ENCODE measurements around the gene H2BK1.

The H2BK1 gene

DNA sequence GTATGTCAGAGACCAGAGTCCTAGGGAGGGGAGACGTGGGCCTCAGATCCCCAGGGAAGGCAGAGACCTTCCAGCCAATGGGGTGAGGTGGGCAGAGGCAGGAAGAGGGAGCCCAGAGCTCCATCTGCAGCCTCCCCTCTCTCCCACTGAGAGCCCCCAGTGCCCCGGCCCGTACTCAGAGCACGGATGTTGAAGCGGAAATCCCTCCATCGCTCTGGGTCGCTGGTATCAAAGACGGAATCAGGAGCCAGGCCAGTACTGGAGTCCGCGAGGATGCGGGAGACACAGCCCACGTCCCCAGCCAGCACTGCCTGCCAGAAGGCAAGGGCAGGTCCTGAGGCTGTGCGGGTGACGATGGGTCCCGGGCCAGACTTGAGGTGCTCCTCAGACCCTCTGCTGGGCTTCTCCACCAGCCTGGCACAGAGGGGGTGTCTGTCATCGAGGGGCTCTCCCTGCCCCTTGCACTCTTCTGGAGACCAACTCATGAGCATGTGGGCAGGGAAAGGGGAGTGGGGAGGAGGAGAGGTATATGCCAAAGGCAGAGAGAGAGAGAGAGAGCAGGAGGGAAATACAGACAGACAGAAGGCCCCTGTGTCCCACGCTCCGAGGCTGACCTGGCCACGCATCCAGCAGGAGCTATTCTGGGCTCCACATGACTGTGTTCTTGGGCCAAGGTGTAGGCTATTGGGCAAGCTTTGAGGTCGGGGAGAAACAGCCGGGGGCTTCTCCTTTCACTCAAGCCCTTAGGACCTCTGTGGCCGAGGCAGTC is 23.5 kb downstream of the H2BK1 start, which contains the start of gene ASB10:
TSS of gene ASB10 (minus strand) at position 611 of the 769 bp plus-strand sequence. CDS start at position 491, 120 bp downstream.
- FAIRE-seq = no peak
- TF ChIP-seq, protein P1, sequence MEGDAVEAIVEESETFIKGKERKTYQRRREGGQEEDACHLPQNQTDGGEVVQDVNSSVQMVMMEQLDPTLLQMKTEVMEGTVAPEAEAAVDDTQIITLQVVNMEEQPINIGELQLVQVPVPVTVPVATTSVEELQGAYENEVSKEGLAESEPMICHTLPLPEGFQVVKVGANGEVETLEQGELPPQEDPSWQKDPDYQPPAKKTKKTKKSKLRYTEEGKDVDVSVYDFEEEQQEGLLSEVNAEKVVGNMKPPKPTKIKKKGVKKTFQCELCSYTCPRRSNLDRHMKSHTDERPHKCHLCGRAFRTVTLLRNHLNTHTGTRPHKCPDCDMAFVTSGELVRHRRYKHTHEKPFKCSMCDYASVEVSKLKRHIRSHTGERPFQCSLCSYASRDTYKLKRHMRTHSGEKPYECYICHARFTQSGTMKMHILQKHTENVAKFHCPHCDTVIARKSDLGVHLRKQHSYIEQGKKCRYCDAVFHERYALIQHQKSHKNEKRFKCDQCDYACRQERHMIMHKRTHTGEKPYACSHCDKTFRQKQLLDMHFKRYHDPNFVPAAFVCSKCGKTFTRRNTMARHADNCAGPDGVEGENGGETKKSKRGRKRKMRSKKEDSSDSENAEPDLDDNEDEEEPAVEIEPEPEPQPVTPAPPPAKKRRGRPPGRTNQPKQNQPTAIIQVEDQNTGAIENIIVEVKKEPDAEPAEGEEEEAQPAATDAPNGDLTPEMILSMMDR (IDR thresholded peaks at IDR 0.05; ENCODE audit: insufficient read depth, missing control alignments) = no peak
- no peak for DNase-seq (ENCODE audit: insufficient read length, low spot score)

DNA sequence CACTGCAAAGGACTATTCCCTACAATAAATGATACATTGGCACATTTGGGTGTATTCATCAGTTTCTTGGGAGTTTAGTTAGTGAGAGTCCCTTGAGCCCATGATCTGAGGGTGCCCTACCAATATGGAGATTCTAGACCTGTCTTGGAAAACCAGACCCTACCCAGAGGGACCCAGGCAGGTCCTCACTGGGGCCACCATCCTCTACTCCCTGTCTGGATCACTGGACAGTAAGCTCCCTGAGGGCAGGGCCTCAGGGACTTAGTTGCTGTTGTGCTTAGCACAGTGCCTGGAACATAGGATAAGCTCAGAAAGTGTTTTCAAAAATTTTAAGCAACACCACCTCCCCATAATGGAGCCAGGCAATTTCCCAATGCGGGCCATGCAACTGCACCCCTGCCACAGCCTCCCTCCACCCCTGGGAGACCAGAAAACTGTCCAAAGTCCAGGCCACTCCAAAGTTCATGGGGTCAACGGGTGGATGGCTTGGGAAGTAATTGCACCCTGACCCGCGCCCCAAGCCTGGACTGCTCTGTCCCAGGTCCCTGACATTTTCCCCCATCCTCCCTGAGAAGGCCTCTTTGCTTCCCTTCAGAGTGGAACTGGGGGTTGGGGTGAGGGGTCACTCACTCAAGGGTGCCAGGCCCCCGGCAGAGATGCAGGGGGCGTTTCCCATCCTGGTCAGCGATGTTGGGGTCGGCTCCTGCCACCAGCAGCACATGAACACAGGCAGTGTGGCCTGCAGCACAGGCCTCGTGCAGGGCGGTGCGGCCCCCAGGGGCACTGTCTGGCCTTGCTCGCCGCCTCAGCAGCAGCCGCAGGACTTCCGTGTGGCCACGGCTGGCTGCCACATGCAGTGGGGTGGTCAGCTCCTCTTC is 24.3 kb downstream of the H2BK1 start:
- no peak for FAIRE-seq
- TF ChIP-seq, protein P1 (IDR thresholded peaks at IDR 0.05; ENCODE audit: insufficient read depth, missing control alignments) = no peak
- DNase-seq (ENCODE audit: insufficient read length, low spot score) = no peak

DNA sequence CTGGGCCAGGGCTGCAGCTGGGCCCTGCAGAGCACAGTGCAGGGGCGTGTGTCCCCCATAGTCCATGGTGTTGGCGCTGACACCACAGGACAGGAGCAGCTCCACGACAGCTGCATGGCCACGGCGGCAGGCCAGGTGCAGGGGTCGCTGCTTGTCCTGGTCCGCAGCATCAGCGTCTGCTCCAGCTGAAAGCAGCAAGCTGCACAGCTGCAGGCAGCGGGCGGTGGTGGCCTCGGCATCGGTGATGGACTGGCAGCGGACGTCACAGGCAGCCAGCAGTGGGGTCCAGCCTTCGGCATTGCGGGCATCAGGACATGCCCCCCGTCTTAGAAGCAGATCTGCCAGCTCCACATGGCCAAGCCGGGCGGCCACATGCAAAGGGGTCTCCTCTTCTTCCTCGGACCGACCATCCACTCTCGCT is 29.3 kb downstream of the H2BK1 start:
- TF ChIP-seq, protein P1 (IDR thresholded peaks at IDR 0.05; ENCODE audit: insufficient read depth, missing control alignments) = no peak
- FAIRE-seq (no peak), DNase-seq (ENCODE audit: insufficient read length, low spot score) (no peak)

DNA sequence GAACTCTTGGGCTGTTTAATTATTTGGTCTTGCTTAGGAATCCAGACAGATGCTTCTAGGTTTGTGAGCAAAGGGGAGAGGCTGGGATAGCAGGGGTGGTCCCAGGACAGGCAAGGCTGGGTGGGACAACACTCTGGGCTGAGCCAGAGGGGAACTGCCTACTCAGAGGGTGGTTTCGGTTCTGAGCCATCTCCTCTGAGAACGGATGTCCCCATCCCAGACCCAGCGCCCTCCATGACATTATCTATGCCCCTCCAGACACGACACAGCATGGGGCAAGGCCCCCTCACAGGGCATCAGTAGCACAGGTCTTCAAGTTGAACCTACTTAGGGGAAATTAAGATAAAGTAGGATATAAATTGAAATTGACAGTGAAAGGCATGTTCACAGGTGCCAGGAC is 30.3 kb downstream of the H2BK1 start:
- no peak for DNase-seq (ENCODE audit: insufficient read length, low spot score)
- no peak for FAIRE-seq
- TF ChIP-seq, protein P1 (IDR thresholded peaks at IDR 0.05; ENCODE audit: insufficient read depth, missing control alignments) = no peak

DNA sequence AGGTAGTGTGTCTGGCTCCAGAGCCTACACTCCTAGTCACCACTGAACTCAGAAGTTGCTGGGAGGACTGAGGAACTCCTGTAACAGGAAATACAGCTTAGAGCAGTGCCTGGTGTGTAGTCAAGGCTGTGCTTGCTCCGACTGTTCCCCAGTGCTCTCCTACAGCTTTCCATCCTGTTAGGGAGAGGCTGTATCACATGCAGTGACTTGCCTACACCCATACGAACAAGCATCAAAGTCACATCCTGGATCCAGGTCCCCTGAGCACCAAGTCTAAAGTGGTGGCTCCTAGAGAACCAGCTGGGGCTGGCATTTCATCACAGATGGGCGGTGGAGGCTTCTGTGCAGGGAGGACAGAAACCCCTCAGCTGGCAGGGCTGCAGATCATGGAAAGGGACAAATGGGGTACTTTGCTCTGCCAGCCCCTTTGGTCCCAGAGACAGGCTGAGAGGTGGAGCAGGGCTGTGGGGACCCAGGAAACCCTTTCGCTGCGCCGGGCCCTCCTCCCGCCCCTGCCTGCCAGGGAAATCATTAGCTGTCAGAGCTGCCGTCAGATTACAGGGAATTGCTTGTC is 30.9 kb downstream of the H2BK1 start:
- DNase-seq (ENCODE audit: insufficient read length, low spot score) = no peak

DNA sequence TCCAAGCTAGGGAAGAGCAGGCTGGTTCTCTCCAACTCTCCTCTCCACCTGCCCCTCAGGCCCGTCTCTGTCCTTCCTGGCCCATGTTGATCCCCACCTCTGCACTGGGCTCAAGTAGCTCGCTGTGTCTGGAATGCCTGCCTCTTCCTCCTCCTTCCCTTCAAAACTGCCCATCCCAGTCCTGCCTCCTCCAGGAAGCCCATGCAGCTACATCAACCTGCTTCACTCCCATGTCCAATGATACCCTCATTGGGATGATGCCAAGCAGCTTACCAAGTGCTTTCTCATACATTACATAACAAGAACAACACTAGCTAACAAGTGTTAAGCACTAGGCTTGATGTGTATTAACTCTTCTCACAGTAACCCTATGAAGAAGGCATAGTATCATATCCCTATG is 31.5 kb downstream of the H2BK1 start:
- TF ChIP-seq, protein P1 (IDR thresholded peaks at IDR 0.05; ENCODE audit: insufficient read depth, missing control alignments) = no peak
- FAIRE-seq (no peak), DNase-seq (ENCODE audit: insufficient read length, low spot score) (no peak)

More for the DNA sequence above, 30.9 kb downstream of the H2BK1 start:
- TF ChIP-seq, protein P1 (IDR thresholded peaks at IDR 0.05; ENCODE audit: insufficient read depth, missing control alignments) = no peak
- FAIRE-seq = no peak
